ENCODE measurements around the gene SGMS1.

The SGMS1 gene

GRCh38 chr10:50286517-50286916 is 337.2 kb downstream of the SGMS1 start:
- no peaks in the 10 kb centered on the region for H3K36me3 ChIP-seq (ENCODE audit: insufficient read depth)
- H3K27ac ChIP-seq: no peak overlapping the region
- H2AFZ ChIP-seq (ENCODE audit: low read depth): no peak overlapping the region
- TF ChIP-seq CTCF (conservative IDR thresholded peaks at IDR 0.05; ENCODE audit: low read depth, low read length): no peak
- H3K4me3 ChIP-seq (IDR thresholded peaks at IDR 0.05; ENCODE audit: insufficient read depth, low read depth, low read length): no peak overlapping the region
- no peaks in the 10 kb centered on the region for H3K4me1 ChIP-seq (ENCODE audit: low read depth, poor library complexity, severe bottlenecking)
- no peaks in the 10 kb centered on the region for H3K27me3 ChIP-seq (ENCODE audit: insufficient read depth, low read depth)
- H3K79me2 ChIP-seq (ENCODE audit: insufficient read depth, low read depth): no peaks in the 10 kb centered on the region
- H3K9ac ChIP-seq: no peak overlapping the region
- no peak overlapping the region for H3K4me2 ChIP-seq
- H4K20me1 ChIP-seq (ENCODE audit: insufficient read depth): no peaks in the 10 kb centered on the region

- no peaks in the 10 kb centered on the region for H4K20me1 ChIP-seq (ENCODE audit: insufficient read depth)
- H3K4me1 ChIP-seq (ENCODE audit: low read depth, poor library complexity, severe bottlenecking): no peaks in the 10 kb centered on the region
- H3K79me2 ChIP-seq (ENCODE audit: insufficient read depth, low read depth): no peaks in the 10 kb centered on the region
- TF ChIP-seq CTCF (conservative IDR thresholded peaks at IDR 0.05; ENCODE audit: low read depth, low read length): no peak
- no peak overlapping the region for H2AFZ ChIP-seq (ENCODE audit: low read depth)
- no peak overlapping the region for H3K4me3 ChIP-seq (IDR thresholded peaks at IDR 0.05; ENCODE audit: insufficient read depth, low read depth, low read length)
- H3K27ac ChIP-seq: no peak overlapping the region
- H3K9ac ChIP-seq: no peak overlapping the region
- no peaks in the 10 kb centered on the region for H3K27me3 ChIP-seq (ENCODE audit: insufficient read depth, low read depth)
- no peaks in the 10 kb centered on the region for H3K36me3 ChIP-seq (ENCODE audit: insufficient read depth)
- H3K4me2 ChIP-seq: no peak overlapping the region
These were observed 341.7 kb downstream of the SGMS1 start for GRCh38 chr10:50281967-50282522.

DNA sequence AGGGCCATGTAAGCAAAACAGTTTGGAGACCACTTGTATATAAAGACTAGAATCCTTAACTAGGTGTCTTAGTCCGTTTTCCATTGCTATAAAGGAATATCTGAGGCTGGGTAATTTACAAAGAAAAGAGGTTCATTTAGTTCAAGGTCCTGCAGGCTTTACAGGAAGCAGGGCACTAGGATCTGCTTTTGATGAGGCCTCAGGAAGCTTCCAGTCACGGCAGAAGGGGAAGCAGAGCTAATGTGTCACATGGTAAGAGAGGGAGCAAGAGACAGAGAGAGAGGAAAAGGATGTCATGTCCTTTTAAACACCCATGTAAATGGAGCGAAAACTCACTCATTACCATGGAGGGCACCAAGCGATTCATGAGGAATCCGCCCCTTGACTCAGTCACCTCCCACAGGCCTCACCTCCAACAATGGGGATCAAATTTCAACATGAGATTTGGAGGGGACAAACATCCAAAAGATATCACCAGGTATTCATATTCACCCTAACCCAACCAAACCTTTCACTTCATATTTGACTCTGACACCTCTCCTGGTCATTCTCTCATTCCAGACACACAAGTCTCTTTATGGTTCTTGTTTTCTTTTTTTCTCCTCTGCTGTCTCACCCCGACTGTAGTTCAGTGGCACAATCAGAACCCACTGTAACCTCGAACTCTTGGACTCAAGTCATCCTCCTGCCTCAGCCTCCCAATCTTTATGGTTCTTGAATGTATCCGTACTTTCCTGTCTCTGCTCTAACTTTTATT is 342.4 kb downstream of the SGMS1 start:
- Histone ChIP-seq H4K20me1 (ENCODE audit: insufficient read depth) (no peaks in the 10 kb centered on the region), H3K27ac (no peak overlapping the region), H3K27me3 (ENCODE audit: insufficient read depth, low read depth) (no peaks in the 10 kb centered on the region), H2AFZ (ENCODE audit: low read depth) (no peak overlapping the region), H3K4me3 (IDR thresholded peaks at IDR 0.05; ENCODE audit: insufficient read depth, low read depth, low read length) (no peak overlapping the region), H3K9ac (no peak overlapping the region), H3K4me2 (no peak overlapping the region), H3K79me2 (ENCODE audit: insufficient read depth, low read depth) (no peaks in the 10 kb centered on the region), H3K4me1 (ENCODE audit: low read depth, poor library complexity, severe bottlenecking) (no peaks in the 10 kb centered on the region), H3K36me3 (ENCODE audit: insufficient read depth) (no peaks in the 10 kb centered on the region)
- no peak for TF ChIP-seq CTCF (conservative IDR thresholded peaks at IDR 0.05; ENCODE audit: low read depth, low read length)

DNA sequence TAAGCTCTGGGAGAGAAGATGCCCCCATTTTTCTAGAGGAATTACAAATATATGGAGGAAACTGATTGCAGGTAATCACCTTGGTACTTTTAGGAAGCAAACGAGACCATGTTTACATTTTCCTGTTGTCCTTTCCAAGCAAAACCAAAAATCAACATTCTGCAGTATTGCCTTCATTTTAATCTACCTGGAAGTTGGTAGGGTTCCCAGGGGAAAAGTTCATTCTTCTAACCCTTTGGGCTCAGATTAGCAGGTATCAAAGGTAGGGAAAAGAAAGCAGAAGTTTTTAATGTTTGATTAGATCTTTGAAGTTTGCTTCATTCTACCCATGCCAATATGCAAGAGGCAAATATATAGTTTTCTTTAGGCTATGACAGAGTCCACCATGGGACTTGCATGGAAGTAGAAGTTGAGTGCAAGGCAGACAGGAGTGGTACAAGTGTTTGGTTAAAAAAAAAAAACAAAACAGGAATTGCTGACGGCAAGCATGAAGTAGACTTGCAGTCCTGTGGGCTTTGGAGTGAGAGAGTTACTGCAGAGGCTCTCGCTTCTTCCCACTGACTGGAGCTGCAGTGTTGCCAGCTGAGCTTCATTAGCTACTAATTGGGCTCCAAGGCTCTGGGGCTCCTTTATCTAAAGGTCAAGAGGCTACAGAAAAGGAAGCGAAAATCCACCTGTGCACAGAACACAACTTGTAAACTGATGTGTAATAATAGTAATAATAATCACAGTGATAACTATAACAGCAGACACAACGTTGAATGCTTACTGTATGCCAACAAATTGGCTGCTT is 343.5 kb downstream of the SGMS1 start:
- H3K79me2 ChIP-seq (ENCODE audit: insufficient read depth, low read depth): no peaks in the 10 kb centered on the region
- no peaks in the 10 kb centered on the region for H3K27me3 ChIP-seq (ENCODE audit: insufficient read depth, low read depth)
- no peak overlapping the region for H2AFZ ChIP-seq (ENCODE audit: low read depth)
- H3K9ac ChIP-seq: no peak overlapping the region
- no peak overlapping the region for H3K4me2 ChIP-seq
- H3K4me1 ChIP-seq (ENCODE audit: low read depth, poor library complexity, severe bottlenecking): no peaks in the 10 kb centered on the region
- no peak overlapping the region for H3K4me3 ChIP-seq (IDR thresholded peaks at IDR 0.05; ENCODE audit: insufficient read depth, low read depth, low read length)
- no peak for TF ChIP-seq CTCF (conservative IDR thresholded peaks at IDR 0.05; ENCODE audit: low read depth, low read length)
- no peaks in the 10 kb centered on the region for H3K36me3 ChIP-seq (ENCODE audit: insufficient read depth)
- H3K27ac ChIP-seq: no peak overlapping the region
- no peaks in the 10 kb centered on the region for H4K20me1 ChIP-seq (ENCODE audit: insufficient read depth)

Data from KMS-11 (cell line).